Nephron progenitor cell (in vitro differentiated cells): Measurements from ENCODE around the gene F11R.

Experiments
- DNase-seq: peaks from one replicate; pipeline ENCODE4 v3.0.0; 2021
- H3K27ac Mint-ChIP-seq: 2 replicates; pipeline ENCODE4 v1.8.0; 2021; ENCODE audit warnings: mild to moderate bottlenecking, moderate library complexity, mixed read lengths
- H3K27me3 Mint-ChIP-seq: 2 replicates; pipeline ENCODE4 v1.8.0; 2021; ENCODE audit warnings: mild to moderate bottlenecking, low read depth, mixed read lengths; ENCODE audit not compliant: poor library complexity
- H3K36me3 Mint-ChIP-seq: 2 replicates; pipeline ENCODE4 v1.8.0; 2021; ENCODE audit warnings: low read depth, mixed read lengths
- H3K4me1 Mint-ChIP-seq: 2 replicates; pipeline ENCODE4 v1.8.0; 2021; ENCODE audit warnings: mixed read lengths
- H3K4me3 Mint-ChIP-seq: 2 replicates; pipeline ENCODE4 v1.8.0; 2021; ENCODE audit warnings: mild to moderate bottlenecking, moderate library complexity, mixed read lengths
- H3K9me3 Mint-ChIP-seq: 2 replicates; pipeline ENCODE4 v1.8.0; 2021; ENCODE audit warnings: mild to moderate bottlenecking, moderate library complexity, mixed read lengths
- TF ChIP-seq, protein P1 (sequence below): fragments of 200-600 bp; sonication (generic); IDR thresholded peaks from 2 replicates; pipeline ENCODE4 v1.5.0; 2021; ENCODE audit warnings: antibody characterized with exemption

F11R gene

DNA sequence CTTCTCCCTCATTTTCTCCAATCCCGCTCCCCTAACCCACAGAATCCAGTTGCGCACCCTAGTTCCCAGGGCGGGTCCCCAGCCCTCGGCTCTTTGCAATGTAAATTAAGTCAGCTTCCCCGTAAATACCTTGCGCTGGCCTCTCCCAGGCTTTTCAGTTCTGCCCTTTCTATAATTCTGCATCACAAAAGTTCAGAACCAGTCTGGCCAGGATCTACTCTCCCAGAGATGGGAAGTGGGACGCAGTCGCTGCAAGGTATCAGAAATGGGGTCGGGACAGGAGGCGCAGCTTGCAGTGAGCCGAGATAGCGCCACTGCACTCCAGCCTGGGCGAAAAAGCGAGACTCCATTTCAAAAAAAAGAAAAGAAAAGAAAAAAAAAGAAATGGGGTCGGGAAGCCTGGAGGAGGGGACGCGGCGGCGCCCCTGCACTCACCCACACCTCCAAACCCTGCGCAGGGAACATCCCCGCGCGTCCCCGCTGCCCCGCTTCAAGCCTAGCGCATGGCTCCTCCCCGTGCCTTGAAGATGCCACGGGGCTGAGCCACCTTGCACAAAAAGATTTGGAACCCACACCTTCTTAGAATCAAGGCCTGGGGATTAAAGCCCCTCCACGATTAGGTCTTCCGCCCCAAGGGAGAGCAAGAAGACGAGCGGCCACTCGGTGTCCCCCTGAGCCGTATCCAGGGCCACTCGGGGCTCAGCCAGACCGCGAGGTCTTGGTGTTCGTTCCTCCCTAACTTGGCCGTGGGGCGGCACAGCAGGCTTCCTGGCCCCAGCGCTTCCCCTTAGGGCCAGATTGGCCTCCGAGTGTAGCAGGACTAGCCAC, 39.2 kb downstream of the F11R start:
- H3K27me3 Mint-ChIP-seq = peaks cover 50% of the 10 kb centered on the region
- H3K4me1 Mint-ChIP-seq = peaks cover 5% of the 10 kb centered on the region
- H3K36me3 Mint-ChIP-seq = peaks cover 13% of the 10 kb centered on the region
- DNase-seq = peak; percentile 30
- TF ChIP-seq, protein P1, sequence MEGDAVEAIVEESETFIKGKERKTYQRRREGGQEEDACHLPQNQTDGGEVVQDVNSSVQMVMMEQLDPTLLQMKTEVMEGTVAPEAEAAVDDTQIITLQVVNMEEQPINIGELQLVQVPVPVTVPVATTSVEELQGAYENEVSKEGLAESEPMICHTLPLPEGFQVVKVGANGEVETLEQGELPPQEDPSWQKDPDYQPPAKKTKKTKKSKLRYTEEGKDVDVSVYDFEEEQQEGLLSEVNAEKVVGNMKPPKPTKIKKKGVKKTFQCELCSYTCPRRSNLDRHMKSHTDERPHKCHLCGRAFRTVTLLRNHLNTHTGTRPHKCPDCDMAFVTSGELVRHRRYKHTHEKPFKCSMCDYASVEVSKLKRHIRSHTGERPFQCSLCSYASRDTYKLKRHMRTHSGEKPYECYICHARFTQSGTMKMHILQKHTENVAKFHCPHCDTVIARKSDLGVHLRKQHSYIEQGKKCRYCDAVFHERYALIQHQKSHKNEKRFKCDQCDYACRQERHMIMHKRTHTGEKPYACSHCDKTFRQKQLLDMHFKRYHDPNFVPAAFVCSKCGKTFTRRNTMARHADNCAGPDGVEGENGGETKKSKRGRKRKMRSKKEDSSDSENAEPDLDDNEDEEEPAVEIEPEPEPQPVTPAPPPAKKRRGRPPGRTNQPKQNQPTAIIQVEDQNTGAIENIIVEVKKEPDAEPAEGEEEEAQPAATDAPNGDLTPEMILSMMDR = no peak
- H3K4me3 Mint-ChIP-seq = peak overlapping the region; percentile 83
- peaks cover 17% of the 10 kb centered on the region for H3K9me3 Mint-ChIP-seq
- H3K27ac Mint-ChIP-seq = no peak overlapping the region

DNA sequence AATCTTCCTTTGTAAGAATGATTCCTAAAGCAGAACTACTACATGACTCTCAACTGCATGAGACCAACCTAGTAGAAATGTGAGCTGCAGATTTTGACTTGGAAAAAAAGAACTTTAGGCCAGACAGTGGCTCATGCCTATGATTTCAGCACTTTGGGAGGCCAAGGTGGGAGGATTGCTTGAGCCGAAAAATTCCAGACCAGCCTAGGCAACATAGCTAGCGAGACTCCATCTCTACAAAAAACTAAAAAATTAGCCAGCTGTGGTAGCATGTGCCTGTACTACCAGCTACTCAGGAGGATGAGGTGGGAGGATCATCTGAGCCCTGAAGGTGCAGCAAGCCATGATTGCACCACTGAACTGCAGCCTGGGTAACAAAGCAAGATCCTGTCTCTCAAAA, 41.7 kb downstream of the F11R start:
- no peak for DNase-seq
- H3K4me1 Mint-ChIP-seq = peaks cover 5% of the 10 kb centered on the region
- H3K9me3 Mint-ChIP-seq = peaks cover 17% of the 10 kb centered on the region
- H3K36me3 Mint-ChIP-seq = peaks cover 13% of the 10 kb centered on the region
- TF ChIP-seq, protein P1 = no peak
- no peak overlapping the region for H3K27ac Mint-ChIP-seq
- no peak overlapping the region for H3K4me3 Mint-ChIP-seq
- peaks cover 46% of the 10 kb centered on the region for H3K27me3 Mint-ChIP-seq

DNA sequence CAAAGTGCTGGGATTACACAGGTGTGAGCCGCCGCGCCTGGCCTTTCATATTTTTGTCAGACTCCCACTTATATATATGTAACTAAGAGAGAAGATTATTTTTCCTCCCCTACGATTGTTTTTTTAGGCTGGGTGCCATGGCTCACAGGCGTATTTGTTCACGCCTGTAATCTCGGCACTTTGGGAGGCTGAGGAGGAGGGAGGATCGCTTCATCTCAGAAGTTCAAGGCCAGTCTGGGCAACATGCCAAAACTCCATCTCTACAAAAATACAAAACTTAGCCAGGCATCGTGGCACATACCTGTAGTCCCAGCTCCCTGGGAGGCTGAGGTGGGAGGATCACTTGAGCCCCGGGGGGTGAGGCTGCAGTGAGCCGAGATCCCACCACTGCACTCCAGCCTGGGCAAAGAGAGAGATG, 42.4 kb downstream of the F11R start:
- peaks cover 5% of the 10 kb centered on the region for H3K4me1 Mint-ChIP-seq
- TF ChIP-seq, protein P1 = no peak
- H3K27ac Mint-ChIP-seq = no peak overlapping the region
- peaks cover 12% of the 10 kb centered on the region for H3K36me3 Mint-ChIP-seq
- H3K27me3 Mint-ChIP-seq = peaks cover 41% of the 10 kb centered on the region
- peaks cover 14% of the 10 kb centered on the region for H3K9me3 Mint-ChIP-seq
- H3K4me3 Mint-ChIP-seq = no peak overlapping the region
- DNase-seq = no peak

DNA sequence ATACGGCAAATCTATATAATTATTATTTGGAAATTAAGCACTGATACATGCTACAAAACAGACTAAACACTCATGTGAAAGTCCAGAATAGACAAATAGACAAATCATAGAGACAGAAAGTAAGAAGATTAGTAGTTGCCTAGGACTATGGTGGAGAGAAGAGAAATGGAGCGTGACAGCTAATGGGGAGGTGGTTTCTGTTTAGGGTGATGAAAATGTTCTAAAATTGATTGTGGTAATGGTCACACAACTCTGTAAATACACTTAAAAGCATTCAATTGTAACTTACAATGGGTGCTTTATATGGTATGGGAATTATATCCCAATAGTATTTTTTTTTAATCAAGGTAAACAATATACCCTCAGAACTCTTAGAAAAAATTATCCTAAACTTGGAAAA, 45.9 kb downstream of the F11R start:
- Mint-ChIP-seq H3K27ac (no peak overlapping the region), H3K36me3 (no peaks in the 10 kb centered on the region), H3K9me3 (no peaks in the 10 kb centered on the region), H3K4me3 (no peak overlapping the region), H3K27me3 (peaks cover 10% of the 10 kb centered on the region), H3K4me1 (no peaks in the 10 kb centered on the region)
- no peak for DNase-seq
- TF ChIP-seq, protein P1 = no peak

DNA sequence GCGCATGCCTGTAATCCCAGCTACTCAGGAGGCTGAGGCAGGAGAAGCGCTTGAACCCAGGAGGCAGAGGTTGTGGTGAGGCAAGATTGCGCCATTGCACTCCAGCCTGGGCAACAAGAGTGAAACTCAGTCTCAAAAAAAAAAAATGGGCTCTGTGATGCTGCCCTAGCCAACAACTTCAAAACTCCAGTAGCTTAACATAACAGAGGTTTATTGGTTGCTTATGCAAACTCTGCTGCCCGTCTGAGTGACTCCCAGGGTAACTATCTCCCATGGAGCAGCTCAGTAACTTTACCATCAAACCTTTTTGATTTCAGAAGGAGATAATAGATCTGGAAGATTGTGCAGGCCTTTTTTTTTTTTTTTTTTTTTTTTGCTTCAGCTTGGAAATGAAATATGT, 47.5 kb downstream of the F11R start:
- H3K36me3 Mint-ChIP-seq = no peaks in the 10 kb centered on the region
- no peaks in the 10 kb centered on the region for H3K9me3 Mint-ChIP-seq
- TF ChIP-seq, protein P1 = no peak
- H3K4me3 Mint-ChIP-seq = no peak overlapping the region
- no peaks in the 10 kb centered on the region for H3K4me1 Mint-ChIP-seq
- H3K27me3 Mint-ChIP-seq = no peaks in the 10 kb centered on the region
- no peak for DNase-seq
- no peak overlapping the region for H3K27ac Mint-ChIP-seq

DNA sequence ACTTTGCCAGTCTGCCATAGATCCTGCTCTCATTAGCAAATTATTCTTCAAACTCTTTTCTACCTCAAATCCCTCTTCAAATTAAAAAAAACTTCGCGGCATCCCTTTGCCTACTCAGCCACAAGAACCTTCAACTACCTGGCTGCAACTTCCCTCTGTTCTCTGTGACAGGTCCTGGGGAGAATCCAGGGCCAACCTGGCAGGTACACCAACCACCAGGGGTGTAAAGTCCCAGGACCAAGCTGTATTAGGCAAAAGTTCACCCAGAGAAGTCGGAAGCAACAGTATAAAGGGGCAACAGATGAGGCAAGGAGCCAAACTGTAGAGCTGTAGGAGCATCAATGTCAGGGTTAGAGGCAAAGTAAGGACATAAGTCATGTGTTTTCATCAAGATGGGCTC, 48.0 kb downstream of the F11R start:
- H3K9me3 Mint-ChIP-seq = no peaks in the 10 kb centered on the region
- H3K36me3 Mint-ChIP-seq = no peaks in the 10 kb centered on the region
- DNase-seq = no peak
- H3K27ac Mint-ChIP-seq = no peak overlapping the region
- H3K27me3 Mint-ChIP-seq = no peaks in the 10 kb centered on the region
- TF ChIP-seq, protein P1 = no peak
- H3K4me1 Mint-ChIP-seq = no peaks in the 10 kb centered on the region
- no peak overlapping the region for H3K4me3 Mint-ChIP-seq
